ENCODE data around the gene GPR146. TPM values are rescaled to one million over a fixed set of nuclear protein-coding genes. Genes with fewer than 3 reads are reported as not detected.

Gene GPR146
- total RNA-seq, 2 donors from 2014 or later: 0.66 to 0.75 TPM

DNA sequence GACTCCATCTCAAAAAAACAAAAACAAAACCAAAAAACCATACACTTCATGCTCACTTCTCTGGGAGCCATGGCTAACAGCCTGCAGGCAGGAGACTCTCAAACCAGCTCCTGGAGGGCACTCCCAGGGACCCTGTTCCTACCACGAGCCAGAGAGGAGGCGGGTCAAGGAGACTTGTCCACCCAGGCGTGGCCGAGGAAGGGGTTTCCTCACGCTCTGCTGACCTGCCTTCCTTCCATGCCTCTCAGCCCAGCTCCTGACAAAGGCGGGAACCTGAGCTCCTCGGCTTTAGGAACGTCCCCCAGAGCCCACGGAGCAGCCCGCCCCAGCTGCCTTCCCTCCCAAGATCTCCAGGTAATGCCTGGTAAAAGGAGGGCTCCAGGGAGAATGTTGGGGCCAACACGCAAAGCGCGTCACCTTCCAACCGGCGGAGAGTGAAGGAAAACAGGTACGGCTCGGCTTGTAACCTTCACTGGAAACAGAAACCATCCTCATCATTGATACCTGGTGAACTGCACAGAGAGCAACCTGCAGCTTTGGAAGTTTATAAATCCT, 9.5 kb downstream of the GPR146 start:
- WGBS, 2 experiments (ENCODE audit: insufficient coverage in 1 of 2, insufficient read length in 1 of 2): 94 to 96% methylated on average over 13 to 17 of the region's 17 CpGs
- Mint-ChIP-seq H3K9me3 (no peaks in the 10 kb centered on the region), H3K27ac (peak overlapping the region; percentile 64), H3K36me3 (ENCODE audit: low read depth) (peaks cover 8% of the 10 kb centered on the region), H3K4me1 (peaks cover 2% of the 10 kb centered on the region), H3K27me3 (ENCODE audit: insufficient read depth) (no peaks in the 10 kb centered on the region), H3K4me3 (no peak overlapping the region)
- Histone ChIP-seq H3K27ac (ENCODE audit: low read depth, low read length) (peak overlapping the region; percentile 17), H3K27me3 (ENCODE audit: control insufficient read depth, insufficient read depth, low read length, poor library complexity, severe bottlenecking) (no peaks in the 10 kb centered on the region), H3K9ac (ENCODE audit: extremely low read depth, low read length, poor library complexity, severe bottlenecking) (no peak overlapping the region), H3K36me3 (ENCODE audit: control insufficient read depth, insufficient read depth, low read length) (no peaks in the 10 kb centered on the region), H3K4me3 (ENCODE audit: low read length) (no peak overlapping the region), H3K4me1 (ENCODE audit: control insufficient read depth, insufficient read depth, low read length) (peaks cover 7% of the 10 kb centered on the region), H3K9me3 (ENCODE audit: control insufficient read depth, low read length) (no peaks in the 10 kb centered on the region)
- DNase-seq: no peak
- TF ChIP-seq, protein P1, sequence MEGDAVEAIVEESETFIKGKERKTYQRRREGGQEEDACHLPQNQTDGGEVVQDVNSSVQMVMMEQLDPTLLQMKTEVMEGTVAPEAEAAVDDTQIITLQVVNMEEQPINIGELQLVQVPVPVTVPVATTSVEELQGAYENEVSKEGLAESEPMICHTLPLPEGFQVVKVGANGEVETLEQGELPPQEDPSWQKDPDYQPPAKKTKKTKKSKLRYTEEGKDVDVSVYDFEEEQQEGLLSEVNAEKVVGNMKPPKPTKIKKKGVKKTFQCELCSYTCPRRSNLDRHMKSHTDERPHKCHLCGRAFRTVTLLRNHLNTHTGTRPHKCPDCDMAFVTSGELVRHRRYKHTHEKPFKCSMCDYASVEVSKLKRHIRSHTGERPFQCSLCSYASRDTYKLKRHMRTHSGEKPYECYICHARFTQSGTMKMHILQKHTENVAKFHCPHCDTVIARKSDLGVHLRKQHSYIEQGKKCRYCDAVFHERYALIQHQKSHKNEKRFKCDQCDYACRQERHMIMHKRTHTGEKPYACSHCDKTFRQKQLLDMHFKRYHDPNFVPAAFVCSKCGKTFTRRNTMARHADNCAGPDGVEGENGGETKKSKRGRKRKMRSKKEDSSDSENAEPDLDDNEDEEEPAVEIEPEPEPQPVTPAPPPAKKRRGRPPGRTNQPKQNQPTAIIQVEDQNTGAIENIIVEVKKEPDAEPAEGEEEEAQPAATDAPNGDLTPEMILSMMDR (conservative IDR thresholded peaks at IDR 0.05): no peak

DNA sequence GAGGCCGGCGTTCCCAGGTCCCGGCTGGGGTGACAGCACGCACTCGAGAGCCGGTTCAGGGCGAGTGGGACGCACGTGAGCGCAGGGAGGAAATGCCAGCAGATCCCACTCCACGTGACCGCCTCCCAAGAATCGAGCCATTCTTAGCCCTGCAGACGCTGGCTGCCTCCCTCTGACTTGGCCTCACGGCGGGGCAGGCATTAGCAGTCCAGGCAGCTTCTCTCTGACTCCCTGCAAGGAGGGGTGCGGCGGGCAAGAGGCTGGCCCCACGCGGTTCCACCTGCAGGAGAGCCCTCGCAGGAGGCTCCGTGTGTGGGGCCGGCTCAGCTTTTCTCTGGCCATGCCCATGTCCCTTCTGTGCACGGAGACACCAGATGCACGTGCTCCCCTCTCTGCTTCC, 10.1 kb downstream of the GPR146 start:
- no peak overlapping the region for H3K4me3 ChIP-seq (ENCODE audit: low read length)
- H3K36me3 ChIP-seq (ENCODE audit: control insufficient read depth, insufficient read depth, low read length): no peaks in the 10 kb centered on the region
- Mint-ChIP-seq H3K9me3 (no peaks in the 10 kb centered on the region), H3K27me3 (ENCODE audit: insufficient read depth) (no peaks in the 10 kb centered on the region), H3K4me1 (peaks cover 2% of the 10 kb centered on the region), H3K4me3 (no peak overlapping the region), H3K36me3 (ENCODE audit: low read depth) (peaks cover 9% of the 10 kb centered on the region), H3K27ac (no peak overlapping the region)
- TF ChIP-seq, protein P1 (conservative IDR thresholded peaks at IDR 0.05): no peak
- no peaks in the 10 kb centered on the region for H3K27me3 ChIP-seq (ENCODE audit: control insufficient read depth, insufficient read depth, low read length, poor library complexity, severe bottlenecking)
- peaks cover 7% of the 10 kb centered on the region for H3K4me1 ChIP-seq (ENCODE audit: control insufficient read depth, insufficient read depth, low read length)
- 92% methylated on average over 24 to 25 of the region's 25 CpGs for WGBS, 2 experiments (ENCODE audit: insufficient coverage in 1 of 2, insufficient read length in 1 of 2)
- H3K27ac ChIP-seq (ENCODE audit: low read depth, low read length): peak overlapping the region; percentile 32
- H3K9ac ChIP-seq (ENCODE audit: extremely low read depth, low read length, poor library complexity, severe bottlenecking): no peak overlapping the region
- DNase-seq: no peak
- no peaks in the 10 kb centered on the region for H3K9me3 ChIP-seq (ENCODE audit: control insufficient read depth, low read length)

DNA sequence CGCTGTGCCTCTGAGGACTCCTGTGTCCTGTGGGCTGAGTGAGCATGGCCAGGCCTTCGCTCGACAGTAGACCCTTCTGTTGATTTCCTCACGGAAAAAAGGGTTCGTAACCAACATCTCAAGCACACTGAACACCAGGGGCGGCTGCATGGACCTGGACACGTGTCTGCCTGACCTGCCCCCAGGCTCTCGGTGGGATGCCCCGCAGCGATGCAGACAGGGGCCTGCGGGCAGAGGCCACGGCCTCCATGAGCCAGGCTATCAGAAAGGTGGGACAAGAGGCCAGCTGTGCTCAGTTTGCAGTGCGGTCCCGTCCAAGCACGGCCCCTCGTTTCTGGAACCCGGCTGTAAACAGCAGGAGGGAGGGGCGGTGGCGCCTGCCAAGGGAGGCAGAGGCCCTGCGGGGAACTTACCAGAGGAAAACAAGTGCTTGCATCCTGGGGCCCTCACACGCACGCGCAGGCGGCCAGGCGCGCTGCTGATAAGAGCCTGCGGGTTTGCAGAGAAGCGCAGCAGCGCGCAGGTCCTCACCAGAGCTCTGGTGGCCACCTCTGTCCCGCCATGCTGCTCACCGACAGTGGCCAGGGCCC, 10.6 kb downstream of the GPR146 start:
- no peaks in the 10 kb centered on the region for H3K9me3 Mint-ChIP-seq
- H3K36me3 Mint-ChIP-seq (ENCODE audit: low read depth): peaks cover 9% of the 10 kb centered on the region
- Histone ChIP-seq H3K36me3 (ENCODE audit: control insufficient read depth, insufficient read depth, low read length) (no peaks in the 10 kb centered on the region), H3K27me3 (ENCODE audit: control insufficient read depth, insufficient read depth, low read length, poor library complexity, severe bottlenecking) (no peaks in the 10 kb centered on the region), H3K4me1 (ENCODE audit: control insufficient read depth, insufficient read depth, low read length) (peaks cover 7% of the 10 kb centered on the region), H3K9ac (ENCODE audit: extremely low read depth, low read length, poor library complexity, severe bottlenecking) (no peak overlapping the region), H3K9me3 (ENCODE audit: control insufficient read depth, low read length) (no peaks in the 10 kb centered on the region), H3K4me3 (ENCODE audit: low read length) (no peak overlapping the region), H3K27ac (ENCODE audit: low read depth, low read length) (peak overlapping the region; percentile 38)
- TF ChIP-seq, protein P1 (conservative IDR thresholded peaks at IDR 0.05): no peak
- H3K27ac Mint-ChIP-seq: no peak overlapping the region
- no peak overlapping the region for H3K4me3 Mint-ChIP-seq
- no peak for DNase-seq
- peaks cover 3% of the 10 kb centered on the region for H3K4me1 Mint-ChIP-seq
- 94 to 96% methylated on average over 31 to 32 of the region's 32 CpGs for WGBS, 2 experiments (ENCODE audit: insufficient coverage in 1 of 2, insufficient read length in 1 of 2)
- no peaks in the 10 kb centered on the region for H3K27me3 Mint-ChIP-seq (ENCODE audit: insufficient read depth)
